ENCODE results near the gene TIMM21.

Gene TIMM21

GRCh38 chr18:74200780-74201179, 52.5 kb downstream of the TIMM21 start:
- H2AFZ ChIP-seq (ENCODE audit: low read depth, low read length): no peak overlapping the region
- no peak overlapping the region for H3K4me3 ChIP-seq (ENCODE audit: low read depth in 1 of 2, low read length in 2 of 2)
- no peak for ATAC-seq (ENCODE audit: insufficient read depth, low read depth)
- H3K4me1 ChIP-seq (ENCODE audit: insufficient read depth, low read length): peaks cover 5% of the 10 kb centered on the region; the same call in 1 of the 2 replicates
- no peak overlapping the region for H3K4me2 ChIP-seq (ENCODE audit: insufficient read depth, low read length)
- no peaks in the 10 kb centered on the region for H3K36me3 ChIP-seq (ENCODE audit: insufficient read depth, low read length)
- no peaks in the 10 kb centered on the region for H4K20me1 ChIP-seq (ENCODE audit: insufficient read depth, low read length)
- TF ChIP-seq EZH2 (IDR thresholded peaks at IDR 0.05; ENCODE audit: borderline replicate concordance, low read depth, low read length, severe bottlenecking) (no peak), CTCF (IDR thresholded peaks at IDR 0.05; ENCODE audit: borderline replicate concordance, extremely low read depth, low read length, poor library complexity, severe bottlenecking) (no peak)
- H3K27me3 ChIP-seq (ENCODE audit: insufficient read depth, low read length, poor library complexity): no peaks in the 10 kb centered on the region
- H3K9me3 ChIP-seq (ENCODE audit: insufficient read depth, low read length, severe bottlenecking): no peaks in the 10 kb centered on the region
- H3K9ac ChIP-seq (ENCODE audit: low read depth, low read length): no peak overlapping the region
- no peaks in the 10 kb centered on the region for H3K79me2 ChIP-seq (ENCODE audit: insufficient read depth, low read length)
- no peak for DNase-seq
- no peak overlapping the region for H3K27ac ChIP-seq (ENCODE audit: low read length)

- Histone ChIP-seq H3K36me3 (ENCODE audit: insufficient read depth, low read length) (no peaks in the 10 kb centered on the region), H4K20me1 (ENCODE audit: insufficient read depth, low read length) (no peaks in the 10 kb centered on the region), H3K9ac (ENCODE audit: low read depth, low read length) (no peak overlapping the region), H3K79me2 (ENCODE audit: insufficient read depth, low read length) (no peaks in the 10 kb centered on the region), H3K27ac (ENCODE audit: low read length) (no peak overlapping the region), H2AFZ (ENCODE audit: low read depth, low read length) (no peak overlapping the region), H3K9me3 (ENCODE audit: insufficient read depth, low read length, severe bottlenecking) (no peaks in the 10 kb centered on the region), H3K4me2 (ENCODE audit: insufficient read depth, low read length) (no peak overlapping the region), H3K27me3 (ENCODE audit: insufficient read depth, low read length, poor library complexity) (no peaks in the 10 kb centered on the region), H3K4me3 (ENCODE audit: low read depth in 1 of 2, low read length in 2 of 2) (no peak overlapping the region), H3K4me1 (ENCODE audit: insufficient read depth, low read length) (no peaks in the 10 kb centered on the region)
- DNase-seq (no peak), ATAC-seq (ENCODE audit: insufficient read depth, low read depth) (no peak)
- TF ChIP-seq CTCF (IDR thresholded peaks at IDR 0.05; ENCODE audit: borderline replicate concordance, extremely low read depth, low read length, poor library complexity, severe bottlenecking) (no peak), EZH2 (IDR thresholded peaks at IDR 0.05; ENCODE audit: borderline replicate concordance, low read depth, low read length, severe bottlenecking) (no peak)
Observed at GRCh38 chr18:74203811-74204210, 55.5 kb downstream of the TIMM21 start.

GRCh38 chr18:74204526-74205152, 56.3 kb downstream of the TIMM21 start:
- DNase-seq (no peak), ATAC-seq (ENCODE audit: insufficient read depth, low read depth) (no peak)
- no peak overlapping the region for H3K27ac ChIP-seq (ENCODE audit: low read length)
- H3K4me2 ChIP-seq (ENCODE audit: insufficient read depth, low read length): no peak overlapping the region
- no peaks in the 10 kb centered on the region for H3K27me3 ChIP-seq (ENCODE audit: insufficient read depth, low read length, poor library complexity)
- H3K36me3 ChIP-seq (ENCODE audit: insufficient read depth, low read length): no peaks in the 10 kb centered on the region
- H3K4me3 ChIP-seq (ENCODE audit: low read depth in 1 of 2, low read length in 2 of 2): no peak overlapping the region
- TF ChIP-seq CTCF (IDR thresholded peaks at IDR 0.05; ENCODE audit: borderline replicate concordance, extremely low read depth, low read length, poor library complexity, severe bottlenecking) (no peak), EZH2 (IDR thresholded peaks at IDR 0.05; ENCODE audit: borderline replicate concordance, low read depth, low read length, severe bottlenecking) (no peak)
- no peaks in the 10 kb centered on the region for H3K4me1 ChIP-seq (ENCODE audit: insufficient read depth, low read length)
- H4K20me1 ChIP-seq (ENCODE audit: insufficient read depth, low read length): no peaks in the 10 kb centered on the region
- no peaks in the 10 kb centered on the region for H3K9me3 ChIP-seq (ENCODE audit: insufficient read depth, low read length, severe bottlenecking)
- H3K79me2 ChIP-seq (ENCODE audit: insufficient read depth, low read length): no peaks in the 10 kb centered on the region
- H2AFZ ChIP-seq (ENCODE audit: low read depth, low read length): no peak overlapping the region
- H3K9ac ChIP-seq (ENCODE audit: low read depth, low read length): no peak overlapping the region

Data from DND-41 (cell line).